NCI-H1105 treated with DMSO at 0.1 percent for 48 hours (cell line): ENCODE data around the gene HRH3.

Experiments used
- DNase-seq: peaks from one replicate; lab custom pipeline; 2025; lab: John Stamatoyannopoulos, UW

The HRH3 gene

GRCh38 chr20:62174870-62175624 lies 45.0 kb downstream of the HRH3 start:
- DNase-seq = no peak

DNA sequence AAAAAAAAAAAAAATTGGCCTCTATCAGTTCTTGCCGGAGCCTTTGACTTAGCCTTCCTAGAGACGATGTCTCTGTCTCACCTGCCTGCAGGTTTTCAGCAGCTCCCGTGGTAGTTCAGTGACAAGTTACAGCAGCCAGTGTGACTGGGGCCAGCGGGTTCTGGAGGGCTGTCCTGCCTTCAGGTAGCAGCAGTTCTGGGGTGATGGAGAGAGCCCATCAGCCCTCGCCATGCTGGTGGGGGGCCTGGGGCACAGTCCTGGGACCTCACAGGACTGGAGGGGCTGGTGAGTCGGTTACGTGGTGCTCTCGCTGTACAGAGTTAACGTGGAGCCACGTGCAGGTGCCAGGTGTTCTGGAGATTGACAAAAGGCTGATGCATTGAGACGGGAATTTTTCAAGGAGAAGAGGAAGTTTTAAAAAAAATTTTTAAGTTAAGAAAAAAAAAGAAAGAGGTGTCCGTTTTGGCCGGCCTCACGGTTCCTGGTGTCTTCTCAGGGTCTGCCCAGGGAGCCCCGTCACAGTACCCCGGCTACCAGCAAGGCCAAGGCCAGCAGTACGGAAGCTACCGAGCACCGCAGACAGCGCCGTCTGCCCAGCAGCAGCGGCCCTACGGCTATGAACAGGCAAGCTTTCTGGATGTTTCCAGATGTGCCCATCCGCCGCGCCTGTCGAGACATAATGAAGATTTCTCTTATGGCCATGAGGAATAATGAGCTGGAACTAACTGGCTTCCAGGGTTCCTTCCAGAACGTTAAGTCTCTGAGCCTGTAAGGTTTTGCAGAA lies 45.9 kb downstream of the HRH3 start:
- no peak for DNase-seq

- no peak for DNase-seq
Observed at GRCh38 chr20:62172666-62173065, 47.4 kb downstream of the HRH3 start.

- DNase-seq = no peak
Observed at GRCh38 chr20:62171245-62171644, 48.8 kb downstream of the HRH3 start.

DNA sequence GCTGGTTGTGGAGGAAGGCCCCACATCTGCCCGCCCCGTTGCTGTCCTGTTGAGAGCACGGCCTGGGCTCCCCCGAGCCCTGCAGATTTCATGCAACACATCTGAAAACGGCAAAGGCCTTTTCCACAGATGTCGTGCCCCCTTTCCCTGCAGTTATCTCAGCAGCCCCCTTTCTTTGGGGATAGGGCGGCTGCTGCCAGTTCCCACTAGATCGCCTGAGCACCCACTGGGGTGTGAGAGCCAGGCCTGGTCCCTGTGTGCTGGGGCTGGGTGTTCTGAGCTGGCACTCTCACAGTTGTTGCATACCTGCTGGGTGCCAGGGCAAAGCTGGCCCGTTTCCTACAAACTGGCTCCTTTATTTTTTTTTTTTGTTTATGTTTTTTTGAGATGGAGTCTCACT lies 49.5 kb downstream of the HRH3 start:
- no peak for DNase-seq

GRCh38 chr20:62168890-62169435 lies 51.1 kb downstream of the HRH3 start:
- DNase-seq = no peak

GRCh38 chr20:62168061-62168460 lies 52.0 kb downstream of the HRH3 start:
- no peak for DNase-seq

DNA sequence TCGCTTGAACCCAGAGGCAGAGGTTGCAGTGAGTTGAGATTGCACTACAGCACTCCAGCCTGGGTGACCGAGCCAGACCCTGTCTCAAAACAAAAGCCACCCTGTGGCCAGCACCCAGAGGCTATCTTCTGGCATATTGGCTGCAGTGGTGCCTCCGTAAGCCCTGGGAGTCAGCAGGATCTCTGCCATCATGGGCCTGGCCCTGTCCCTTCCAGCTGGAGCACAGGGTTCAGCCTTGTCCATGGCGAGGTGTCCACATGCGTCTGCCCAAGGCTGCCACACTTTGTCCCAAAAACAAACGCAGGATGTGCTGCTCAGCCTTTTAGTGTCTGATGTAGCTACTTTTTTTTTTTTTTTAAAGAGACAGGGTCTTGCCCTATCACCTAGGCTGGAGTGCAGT lies 52.6 kb downstream of the HRH3 start:
- DNase-seq = no peak

DNA sequence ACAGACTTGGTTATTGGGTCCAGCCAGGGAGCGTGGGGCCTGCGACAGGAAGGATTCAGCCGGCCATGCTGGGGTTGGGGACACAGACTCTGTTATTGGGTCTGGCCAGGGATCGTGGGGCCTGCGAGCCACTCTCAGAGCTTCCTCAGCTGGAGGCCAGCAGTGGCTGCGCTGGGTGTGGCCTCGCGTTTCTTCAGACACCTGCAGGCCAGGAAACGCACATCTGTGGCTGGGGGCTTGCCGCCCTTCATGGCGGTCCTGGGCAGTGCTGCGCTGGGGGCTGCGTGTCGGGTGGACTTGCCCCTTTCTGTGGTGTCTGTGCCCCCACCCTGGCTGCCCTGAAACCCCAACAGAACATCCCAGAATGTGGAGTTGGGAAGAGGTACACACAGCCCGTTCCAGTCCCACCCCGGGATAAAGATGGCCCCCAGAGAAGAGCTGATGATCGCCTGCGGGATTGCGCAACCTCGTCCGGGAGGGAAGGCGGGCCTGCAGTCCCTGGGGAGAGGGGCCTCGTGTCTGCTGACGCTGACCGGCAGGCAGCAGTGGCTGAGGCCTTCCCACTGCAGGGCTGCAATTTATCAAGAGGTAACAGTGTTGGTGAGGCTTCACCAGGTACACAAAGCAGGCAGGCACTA lies 54.2 kb downstream of the HRH3 start:
- no peak for DNase-seq
